HG03108 (cell line): Measurements from ENCODE around the gene SIGMAR1.

ENCODE experiments used
- ATAC-seq: cut with Tn5 transposase; IDR thresholded peaks from one replicate; pipeline ENCODE4 v1.9.1; 2021; ENCODE audit warnings: moderate library complexity; ENCODE audit not compliant: unreplicated experiment

SIGMAR1 gene

DNA sequence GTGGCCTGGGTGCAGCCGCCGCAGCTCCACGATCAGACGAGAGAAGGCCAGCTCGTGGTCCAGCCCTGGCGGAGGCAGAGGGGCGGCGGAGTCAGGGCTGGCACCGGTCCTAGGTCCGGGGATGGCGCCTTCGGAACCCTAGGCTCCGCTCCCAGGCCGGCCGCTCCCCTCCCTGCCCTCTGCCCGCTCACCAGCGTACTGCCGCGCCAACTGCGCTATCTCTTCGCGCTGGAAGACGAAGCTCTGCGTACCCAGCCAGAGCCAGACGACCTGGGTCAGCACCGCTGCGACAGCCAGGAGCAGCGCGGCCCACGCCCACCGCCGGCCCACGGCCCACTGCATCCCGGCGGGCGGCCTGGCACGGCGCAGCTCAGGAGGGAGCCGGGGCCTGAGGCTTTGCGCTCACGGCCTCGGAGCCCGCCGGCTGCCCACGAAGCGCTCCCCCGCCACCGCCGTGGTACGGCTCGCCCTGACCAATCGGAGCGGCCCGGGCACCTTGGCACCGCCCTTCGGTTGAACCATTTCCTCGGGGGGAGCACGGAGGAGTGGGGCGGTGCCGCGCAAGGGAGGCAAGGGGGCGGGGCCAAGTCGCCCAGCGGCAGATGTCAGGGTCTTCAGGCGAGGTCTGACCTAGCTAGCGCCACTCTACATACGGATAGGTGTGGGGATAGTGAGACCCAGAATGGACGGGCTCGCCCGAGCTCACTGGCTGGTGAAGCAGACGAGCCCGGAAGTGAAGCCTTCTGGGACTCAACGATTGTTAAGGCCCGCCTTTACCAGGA lies at the start of gene SIGMAR1:
Gene SIGMAR1, minus strand, starts transcription at position 432 of the 782 bp plus-strand sequence. Its CDS starts 90 bp downstream, at position 342.
- ATAC-seq, result peak; percentile 92

DNA sequence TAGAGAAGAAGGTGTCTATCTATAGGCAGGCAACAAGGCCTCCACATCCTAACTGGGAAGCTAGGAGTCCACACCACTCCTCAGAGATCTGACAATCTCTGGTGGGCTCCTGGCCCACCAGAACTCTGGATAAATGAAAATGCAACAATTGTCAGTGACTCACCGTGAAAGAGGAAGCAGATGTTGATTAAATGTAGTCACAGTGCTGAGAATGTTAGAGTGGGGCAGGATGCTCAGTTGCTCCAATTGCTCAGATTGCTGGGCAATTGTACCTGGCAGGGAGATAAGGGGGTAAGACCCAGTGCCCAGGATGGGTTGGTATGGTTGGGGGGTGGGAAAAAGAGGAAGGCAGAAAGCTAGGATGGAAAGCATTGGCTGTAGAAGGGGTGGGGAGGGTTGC lies 49.1 kb upstream of the SIGMAR1 start:
- no peak for ATAC-seq

DNA sequence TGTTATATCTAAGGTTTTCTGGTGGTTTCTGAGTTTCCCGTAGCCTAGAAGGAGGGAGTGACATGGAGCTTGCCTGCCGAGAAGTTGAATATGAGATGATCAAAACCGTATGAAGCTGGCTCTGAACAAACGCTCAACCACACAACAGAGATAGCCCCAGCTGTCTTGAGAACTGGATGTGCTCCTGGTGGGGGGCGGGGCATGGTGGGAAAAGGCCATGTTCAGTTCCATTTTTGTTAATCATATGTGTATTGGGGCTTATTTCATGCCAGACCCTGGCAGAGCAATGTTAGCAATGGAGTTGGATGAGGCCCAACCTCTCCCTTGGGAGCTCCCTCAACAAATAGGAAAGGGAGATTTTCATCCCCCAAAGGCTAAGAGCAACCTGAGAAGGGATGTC lies 48.6 kb upstream of the SIGMAR1 start:
- ATAC-seq, result no peak

DNA sequence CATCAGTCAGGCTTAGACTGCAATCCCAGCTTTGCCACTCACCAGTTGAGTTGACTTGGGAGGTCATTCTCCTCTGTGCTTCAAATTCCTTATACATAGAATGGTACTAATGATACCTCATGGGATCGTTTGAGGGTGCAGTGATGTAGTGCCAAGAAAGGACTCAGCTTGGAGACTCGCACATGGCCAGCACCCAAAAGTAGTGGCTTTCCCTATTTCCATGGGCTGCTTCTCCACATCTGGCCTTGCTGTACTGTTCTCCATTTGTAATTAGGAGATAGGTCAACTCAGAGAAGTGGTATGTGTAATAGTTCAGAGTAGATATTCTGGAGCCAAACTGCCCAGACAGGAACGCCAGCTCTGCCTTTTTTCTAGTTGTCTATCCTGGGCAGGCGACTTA lies 48.0 kb upstream of the SIGMAR1 start:
- no peak for ATAC-seq

DNA sequence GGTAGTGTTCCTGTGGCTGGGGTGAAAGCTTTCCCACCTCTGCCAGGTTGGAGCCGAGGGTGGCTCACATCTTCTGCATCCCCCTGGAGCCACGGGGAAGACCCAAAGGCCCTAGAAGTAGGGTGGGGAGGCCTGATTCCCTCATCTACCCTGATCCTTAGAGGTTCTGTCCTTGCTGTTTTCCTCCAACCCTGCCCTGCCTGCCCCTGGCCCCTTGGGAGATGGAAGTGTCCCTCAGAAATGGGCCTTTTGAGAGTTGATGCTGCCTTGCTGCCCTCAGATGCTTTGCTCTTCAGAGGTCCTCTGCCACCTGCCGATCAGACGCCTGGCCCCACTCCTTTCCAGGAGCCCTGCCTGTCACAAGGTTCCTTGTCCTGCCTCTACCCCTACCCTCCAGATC lies 47.2 kb upstream of the SIGMAR1 start:
- no peak for ATAC-seq

DNA sequence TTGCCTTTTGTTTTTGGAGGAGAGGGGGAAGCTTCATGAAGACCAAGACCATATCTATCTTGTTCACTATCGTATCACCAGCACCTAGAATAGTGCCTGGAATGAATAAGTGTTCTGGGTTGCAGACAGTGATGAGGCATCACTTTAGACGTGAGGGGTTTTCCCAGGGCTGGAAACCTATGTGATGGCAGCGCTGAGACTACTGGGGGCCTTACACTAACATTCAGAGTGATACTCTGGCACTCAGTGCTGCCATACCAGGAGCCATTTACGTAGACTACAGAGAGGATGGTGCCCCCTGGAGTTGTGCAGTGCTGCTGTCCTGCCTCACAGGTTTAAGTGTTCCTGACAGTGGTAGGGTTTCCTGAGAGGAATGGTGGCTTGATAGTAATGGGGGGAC lies 46.6 kb upstream of the SIGMAR1 start:
- no peak for ATAC-seq

DNA sequence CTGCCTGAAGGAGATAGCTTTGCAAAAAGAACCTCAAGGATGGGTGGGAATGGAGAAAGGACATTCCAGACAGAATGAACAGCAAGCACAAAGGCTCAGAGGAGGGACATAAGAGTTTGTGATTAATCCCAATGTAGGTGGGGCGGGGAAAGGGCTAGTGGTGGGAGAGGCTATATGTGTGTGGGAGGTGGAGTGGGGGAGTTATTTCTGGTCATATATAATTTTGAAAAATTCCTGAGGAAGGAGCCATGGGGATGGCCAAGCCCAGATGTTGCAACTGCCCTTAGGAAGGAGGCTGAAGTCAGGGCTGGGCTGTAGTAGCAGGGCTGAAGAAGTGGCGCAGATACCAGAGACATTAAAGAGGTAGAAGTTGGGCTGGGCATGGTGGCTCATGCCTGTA lies 38.3 kb upstream of the SIGMAR1 start:
- ATAC-seq, result no peak

DNA sequence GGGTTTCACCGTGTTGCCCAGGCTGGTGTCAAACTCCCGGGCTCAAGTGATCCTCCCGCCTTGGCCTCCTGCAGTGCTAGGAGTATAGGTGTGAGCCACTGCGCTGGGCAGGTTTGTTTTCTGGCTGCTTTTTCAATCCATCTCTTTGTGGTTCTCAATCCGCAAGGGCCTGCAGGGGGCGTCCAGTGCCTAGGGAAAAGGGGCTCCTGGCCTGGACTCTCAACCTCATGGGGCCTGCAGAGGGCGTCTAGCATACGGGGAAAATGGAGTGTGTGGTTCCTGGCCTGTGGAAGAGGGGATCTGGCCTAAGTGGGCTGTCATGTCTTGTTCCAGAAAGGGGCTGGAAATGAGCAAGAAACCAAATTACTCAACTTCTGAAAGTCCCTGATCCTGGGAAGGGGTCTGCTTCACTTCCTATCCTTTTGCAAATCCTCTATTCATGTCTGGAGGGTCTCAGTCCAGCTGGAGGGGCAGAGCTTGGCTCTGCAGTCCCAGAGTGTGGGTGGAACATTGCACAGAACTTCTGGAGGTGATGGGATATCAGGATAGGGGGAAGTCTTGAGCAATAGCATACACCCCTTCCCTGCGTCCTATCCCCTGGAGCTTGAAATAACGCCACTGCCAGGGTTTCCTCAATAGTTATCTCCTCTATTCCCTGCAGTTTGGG lies 37.6 kb upstream of the SIGMAR1 start:
- ATAC-seq, result no peak

DNA sequence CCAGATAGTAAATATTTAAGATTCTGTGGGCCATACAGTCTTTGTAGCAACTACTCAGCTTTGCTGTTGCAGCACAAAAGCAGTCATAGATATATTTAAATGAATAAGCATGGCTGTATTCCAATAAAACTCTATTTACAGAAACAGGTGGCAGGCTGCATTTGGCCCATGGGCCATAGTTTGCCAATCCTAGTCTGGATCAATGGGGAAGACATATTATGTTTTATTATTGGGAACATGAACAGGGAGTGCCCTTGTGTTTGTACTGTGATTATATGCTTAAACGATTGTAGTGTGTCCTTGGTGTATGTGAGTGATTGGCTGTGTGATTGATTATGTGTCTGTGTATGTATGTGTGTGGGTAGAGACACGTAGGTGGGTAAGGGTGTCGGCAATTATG lies 36.9 kb upstream of the SIGMAR1 start:
- ATAC-seq, result no peak

DNA sequence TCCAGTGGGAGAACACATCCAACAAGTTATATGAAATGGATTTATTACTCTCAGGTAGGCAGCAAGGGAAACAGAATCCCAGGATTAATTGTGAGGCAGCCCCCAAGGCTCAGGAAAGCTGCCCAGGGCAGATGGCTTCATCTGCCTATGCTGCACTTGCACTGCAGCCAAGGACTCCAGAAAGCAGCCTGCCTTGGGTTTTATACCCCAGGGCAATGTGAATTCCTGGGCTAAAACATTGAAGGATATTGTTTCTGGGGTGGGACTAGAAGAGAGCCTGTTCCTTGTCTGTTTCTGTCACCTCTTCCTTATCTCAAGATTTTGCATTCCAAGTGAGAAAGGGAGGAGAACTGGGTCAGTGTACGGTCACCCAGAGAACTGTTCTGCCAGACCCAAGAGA lies 33.7 kb upstream of the SIGMAR1 start:
- ATAC-seq, result no peak

DNA sequence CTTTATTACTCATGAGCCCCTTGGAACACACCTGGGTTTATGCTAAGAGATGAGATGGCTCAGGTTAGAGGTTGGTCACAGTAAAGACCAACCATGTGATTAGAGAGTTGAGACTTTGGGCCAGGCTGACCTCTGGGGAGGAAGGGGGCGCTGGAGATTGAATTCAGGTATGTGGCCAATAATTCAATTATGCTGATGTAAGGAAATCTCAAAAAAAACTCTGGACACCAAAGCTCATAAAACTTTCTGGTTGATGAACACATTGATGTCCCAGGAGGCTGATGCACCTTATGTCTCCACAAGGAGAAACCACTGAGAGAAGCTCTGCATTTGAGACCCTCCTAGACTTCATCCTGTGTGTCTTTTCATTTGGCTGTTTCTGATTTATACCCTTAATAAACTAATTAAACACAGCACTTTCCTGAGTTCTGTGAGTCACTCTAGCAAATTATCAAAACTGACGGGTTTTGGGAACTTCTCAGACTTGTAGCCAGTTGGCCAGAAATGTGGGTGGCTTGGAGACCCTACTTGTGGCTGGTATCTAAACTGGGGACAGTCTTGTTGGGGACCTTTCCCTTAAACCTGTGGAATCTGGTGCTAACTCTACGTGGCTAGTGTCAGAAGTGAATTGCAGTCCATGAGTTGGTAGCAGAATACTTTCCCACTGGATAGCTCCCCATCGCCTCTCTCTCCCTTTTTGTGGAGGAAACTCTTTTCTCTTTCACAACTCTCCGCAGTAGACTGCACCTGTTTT lies 32.4 kb upstream of the SIGMAR1 start:
- no peak for ATAC-seq

DNA sequence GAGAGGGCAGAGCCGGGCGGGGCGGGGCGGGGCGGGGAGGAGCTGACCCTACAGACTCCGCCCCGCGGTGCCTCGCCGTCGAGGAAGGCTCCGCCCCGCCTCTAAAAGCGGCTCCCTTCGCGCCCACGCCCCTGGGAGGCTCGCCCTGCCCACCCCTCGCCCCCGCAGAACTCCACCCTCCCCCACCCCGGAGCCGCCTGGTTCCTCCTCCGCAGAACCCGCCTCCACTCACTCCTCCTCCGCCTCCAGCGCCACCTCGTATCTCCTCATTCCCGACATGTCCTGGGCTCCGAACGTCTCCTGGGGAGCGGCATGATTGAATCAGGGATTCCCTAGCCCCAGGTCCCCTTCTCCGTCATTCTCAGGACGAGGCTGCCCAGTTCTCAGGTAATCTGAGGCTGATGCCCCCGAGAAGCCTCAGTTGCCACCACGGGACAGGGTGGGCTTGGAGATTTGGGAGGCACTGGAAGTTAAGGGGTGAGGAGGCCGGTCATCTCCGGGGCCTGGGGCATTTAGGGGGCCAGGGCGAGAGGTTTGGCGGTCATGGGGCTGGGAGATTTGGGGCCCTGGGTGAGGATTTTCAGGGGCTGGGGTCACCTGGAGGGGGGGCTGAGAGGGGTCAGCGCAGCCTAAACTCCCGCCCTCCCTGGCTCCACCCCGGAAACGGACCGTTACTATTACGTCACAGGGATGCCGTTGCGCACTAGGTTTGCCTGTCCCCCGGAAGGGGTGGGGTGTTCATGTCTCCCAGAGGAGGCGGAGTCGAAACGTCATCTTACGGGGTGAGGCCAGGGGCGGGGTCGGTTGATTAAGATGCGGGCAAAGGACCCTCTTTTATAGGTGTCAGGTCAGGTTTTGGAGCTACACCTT lies 28.0 kb upstream of the SIGMAR1 start:
- ATAC-seq, result peak; percentile 73

DNA sequence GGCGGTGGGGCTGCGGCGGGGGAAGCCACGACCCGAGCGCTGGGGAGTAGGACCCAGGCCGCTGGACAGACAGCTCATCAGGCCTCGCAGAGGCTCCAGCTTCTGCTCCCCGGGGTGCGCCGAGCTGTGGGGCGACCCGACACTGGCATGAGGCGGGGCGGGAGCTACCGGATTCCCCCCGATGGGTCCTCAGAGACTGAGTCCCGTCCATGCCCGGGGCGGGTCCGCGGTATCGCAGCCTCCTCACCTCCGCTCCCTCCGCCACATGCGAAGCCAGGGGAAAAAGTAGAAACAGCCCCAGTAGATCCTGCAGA lies 27.4 kb upstream of the SIGMAR1 start:
- peak; percentile 19 for ATAC-seq

DNA sequence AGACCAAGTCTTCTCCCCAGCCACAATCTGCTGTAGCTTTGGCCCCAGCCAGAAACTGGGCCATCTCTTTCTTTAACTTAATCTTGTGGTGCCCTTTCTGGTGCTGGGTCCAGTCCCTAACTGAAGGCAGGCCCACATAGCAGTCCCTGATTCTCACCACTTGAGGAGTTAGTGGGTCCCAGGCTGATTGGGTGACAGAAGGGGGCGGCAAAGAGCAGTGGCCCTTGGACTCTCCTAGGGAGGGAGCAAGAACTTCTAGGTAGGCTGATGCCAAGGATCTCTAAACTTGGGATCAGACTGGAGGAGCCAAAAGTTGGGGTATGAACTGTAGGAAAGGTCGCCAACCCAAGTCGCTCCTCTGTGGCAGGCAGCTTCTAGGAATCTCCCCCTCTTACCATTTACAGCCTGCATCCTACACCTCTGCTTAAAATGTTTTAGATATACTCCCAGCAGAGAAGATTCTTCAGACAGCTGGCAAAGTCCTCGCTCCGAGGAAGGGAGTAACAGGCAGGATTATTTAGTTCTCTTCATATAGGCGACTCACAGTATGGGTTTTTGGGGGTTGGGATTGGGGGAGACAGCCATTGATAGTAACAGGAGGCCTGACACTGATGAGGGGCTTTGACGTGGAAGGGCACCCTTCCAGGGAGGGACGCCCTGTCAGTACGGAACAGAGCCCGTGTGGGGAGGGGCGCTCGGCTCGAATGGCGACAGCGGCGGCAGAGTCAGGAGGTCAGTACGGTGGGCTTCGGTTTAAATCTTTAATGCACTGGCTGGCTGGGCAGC lies 26.9 kb upstream of the SIGMAR1 start:
- ATAC-seq, result peak; percentile 43

DNA sequence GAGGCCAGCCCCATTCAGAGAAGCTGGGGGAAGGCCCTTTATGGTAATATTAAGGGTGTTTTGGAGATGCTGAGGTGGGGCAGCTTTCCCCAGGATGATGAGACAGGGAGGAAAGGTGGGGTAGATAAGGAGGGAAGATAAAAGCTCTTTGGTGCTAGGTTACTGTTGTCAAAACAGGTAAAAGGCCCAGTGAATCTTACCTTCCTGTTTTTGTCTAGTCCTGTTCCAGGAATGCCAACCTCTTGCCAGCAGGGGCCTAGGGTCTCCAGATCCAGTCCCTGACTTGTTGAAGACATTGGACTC lies 25.7 kb upstream of the SIGMAR1 start:
- ATAC-seq, result no peak

DNA sequence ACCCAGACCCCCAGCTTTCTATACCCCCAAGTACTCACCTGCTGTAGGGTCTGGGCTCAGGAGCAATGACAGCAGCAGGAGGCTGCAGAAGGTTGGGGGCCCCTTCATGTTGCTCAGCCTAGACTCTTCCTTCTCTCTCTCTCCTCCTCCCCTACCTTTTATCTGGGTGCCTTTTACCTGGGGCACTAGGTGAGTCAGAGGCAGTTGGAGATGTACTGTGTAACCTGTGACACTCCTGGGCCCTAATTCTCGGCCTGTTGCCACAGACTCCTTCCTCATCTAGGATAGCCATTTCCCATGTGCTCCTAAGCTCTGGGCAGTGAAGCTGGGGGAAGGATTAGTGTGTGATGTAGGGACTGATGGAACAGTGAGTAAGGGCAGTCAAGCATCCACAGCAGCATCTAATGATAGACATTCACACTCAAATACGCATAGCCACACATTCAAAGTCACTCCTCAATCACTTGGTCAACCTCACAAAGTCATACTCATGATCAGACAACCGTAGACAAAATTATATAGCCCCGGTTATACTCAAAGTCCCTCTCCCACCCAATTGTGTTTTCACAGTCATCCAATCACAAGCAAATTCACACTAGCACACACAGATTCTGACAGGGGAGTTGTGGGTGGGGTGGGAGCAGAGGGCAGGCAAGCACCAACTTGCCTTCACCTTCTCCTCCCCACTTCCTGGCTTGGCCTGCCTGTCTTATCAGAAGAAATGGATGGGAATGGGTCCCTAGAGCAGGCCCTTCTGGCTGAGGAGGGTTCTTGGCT lies 25.1 kb upstream of the SIGMAR1 start, which contains the start of gene CCL27:
Gene CCL27, minus strand, starts transcription at position 132 of the 777 bp plus-strand sequence. Its CDS starts 24 bp downstream, at position 108.
- ATAC-seq, result no peak

DNA sequence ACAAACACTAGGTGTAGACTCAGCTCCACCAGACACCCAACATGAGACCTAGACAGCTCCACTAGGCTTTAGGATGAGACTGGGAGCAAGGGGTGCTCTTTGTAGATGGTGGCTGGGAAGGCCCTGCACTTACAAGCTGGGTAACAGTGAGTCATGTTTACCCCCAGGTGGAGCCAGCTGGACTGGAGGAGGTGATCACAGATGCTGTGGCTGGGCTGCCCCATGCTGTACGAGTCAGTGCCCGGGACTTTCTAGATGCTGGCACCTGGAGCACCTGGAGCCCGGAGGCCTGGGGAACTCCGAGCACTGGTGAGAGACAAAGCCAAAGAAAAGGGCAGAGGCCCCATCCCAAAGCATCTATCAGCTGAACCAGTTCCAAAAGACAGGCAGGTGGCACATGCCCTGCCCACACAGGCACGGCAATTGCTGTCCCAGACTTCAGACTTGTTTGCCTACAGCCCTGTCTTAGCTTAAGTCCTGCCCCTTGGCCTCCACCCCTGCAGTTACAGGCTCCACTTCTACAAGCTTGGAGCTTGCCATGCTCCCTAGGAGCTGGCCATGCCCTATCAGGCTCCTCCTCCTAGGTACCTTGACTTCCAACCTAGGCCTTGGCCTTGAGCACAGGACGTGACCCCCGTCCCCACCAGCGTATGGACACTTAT lies 22.1 kb upstream of the SIGMAR1 start:
- no peak for ATAC-seq

DNA sequence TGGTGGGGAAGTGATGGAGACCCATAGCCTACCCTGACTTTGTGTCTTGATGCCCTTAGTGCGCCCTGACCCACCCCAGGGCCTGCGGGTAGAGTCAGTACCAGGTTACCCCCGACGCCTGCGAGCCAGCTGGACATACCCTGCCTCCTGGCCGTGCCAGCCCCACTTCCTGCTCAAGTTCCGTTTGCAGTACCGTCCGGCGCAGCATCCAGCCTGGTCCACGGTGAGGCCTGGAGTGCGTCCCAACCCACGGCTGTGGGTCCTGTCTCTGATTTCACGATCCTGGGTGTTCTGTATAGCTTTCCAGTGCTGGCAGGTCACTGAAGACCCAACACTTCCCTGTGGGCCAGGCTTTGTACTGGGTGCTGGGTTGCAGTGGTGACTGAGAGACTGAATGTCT lies 20.9 kb upstream of the SIGMAR1 start:
- ATAC-seq, result no peak

DNA sequence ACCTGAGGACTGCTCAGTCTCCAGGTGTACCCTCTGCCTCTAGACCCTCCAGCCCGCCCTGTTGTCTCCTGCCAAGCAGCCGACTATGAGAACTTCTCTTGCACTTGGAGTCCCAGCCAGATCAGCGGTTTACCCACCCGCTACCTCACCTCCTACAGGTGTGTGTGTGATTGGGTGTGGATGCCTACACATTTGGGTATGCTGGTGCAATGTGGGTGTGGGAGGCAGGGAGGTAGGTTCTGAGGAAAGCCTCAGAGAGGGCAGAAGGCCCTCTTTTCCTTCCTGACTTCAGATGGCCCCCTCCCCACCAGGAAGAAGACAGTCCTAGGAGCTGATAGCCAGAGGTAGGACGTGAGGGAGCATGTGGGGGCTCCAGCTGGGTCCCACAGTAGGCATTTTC lies 19.4 kb upstream of the SIGMAR1 start:
- no peak for ATAC-seq
